ENCODE results near the gene CGAS. TPM values are rescaled to one million over a fixed set of nuclear protein-coding genes. Genes with fewer than 3 reads are reported as not detected.

The CGAS gene
- total and polyA plus RNA-seq, 9 of the 15 experiments (the other 6 are each of a cell fraction or from before 2014, with no cell fraction given): 0.01 to 0.32 (median 0.06) TPM; not detected in 2

DNA sequence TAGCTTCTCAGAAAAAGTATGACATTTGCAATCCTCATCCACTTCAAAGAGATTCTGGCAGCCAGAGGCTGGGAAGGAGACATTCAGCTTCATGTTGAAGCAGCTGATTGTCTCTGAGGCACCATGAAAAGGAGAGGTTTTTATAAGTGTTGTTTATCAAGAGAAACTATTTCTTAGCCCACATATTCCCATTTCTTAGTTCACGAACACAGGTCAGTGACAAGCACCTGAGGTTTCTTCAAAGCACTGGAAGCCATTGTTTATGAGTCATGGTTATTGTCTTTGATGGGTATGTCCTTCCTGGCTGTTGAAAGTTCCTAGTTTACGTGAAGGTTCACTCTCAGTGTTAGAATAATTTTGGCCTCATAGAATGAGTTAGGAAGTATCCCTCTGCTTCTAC is 60.4 kb downstream of the CGAS start:
- FAIRE-seq (peak; percentile 19), DNase-seq (ENCODE audit: extremely low read depth in 1 of 4, low spot score in 3 of 4) (no peak), ATAC-seq (no peak)
- ChIA-PET CTCF (ENCODE audit: low intra/inter-chr PET ratio) (no interaction called here), POLR2A (no interaction called here)
- TF ChIP-seq SIN3A (IDR thresholded peaks at IDR 0.05; ENCODE audit: borderline replicate concordance in 2 of 2, control insufficient read depth in 1 of 2, low read depth in 2 of 2, low read length in 2 of 2) (no peak), ZNF3 (CRISPR knock-in tag; IDR thresholded peaks at IDR 0.05) (no peak), ELF2 (CRISPR knock-in tag; IDR thresholded peaks at IDR 0.05) (no peak), MTA2 (IDR thresholded peaks at IDR 0.05; ENCODE audit: low read depth) (no peak), SMARCE1 (IDR thresholded peaks at IDR 0.05) (no peak), SMARCA5 (IDR thresholded peaks at IDR 0.05) (no peak), PHB2 (IDR thresholded peaks at IDR 0.05; ENCODE audit: low read depth) (no peak), BDP1 (IDR thresholded peaks at IDR 0.05; ENCODE audit: insufficient read depth, insufficient read length) (no peak), KLF16 (IDR thresholded peaks at IDR 0.05) (no peak), TAL1 (IDR thresholded peaks at IDR 0.05) (no peak), ZNF507 (tag; conservative IDR thresholded peaks at IDR 0.05) (no peak), ELF1 (tag; IDR thresholded peaks at IDR 0.05) (no peak), ZFPM2 (CRISPR knock-in tag; IDR thresholded peaks at IDR 0.05) (no peak)
- TF ChIP-seq, protein P1, sequence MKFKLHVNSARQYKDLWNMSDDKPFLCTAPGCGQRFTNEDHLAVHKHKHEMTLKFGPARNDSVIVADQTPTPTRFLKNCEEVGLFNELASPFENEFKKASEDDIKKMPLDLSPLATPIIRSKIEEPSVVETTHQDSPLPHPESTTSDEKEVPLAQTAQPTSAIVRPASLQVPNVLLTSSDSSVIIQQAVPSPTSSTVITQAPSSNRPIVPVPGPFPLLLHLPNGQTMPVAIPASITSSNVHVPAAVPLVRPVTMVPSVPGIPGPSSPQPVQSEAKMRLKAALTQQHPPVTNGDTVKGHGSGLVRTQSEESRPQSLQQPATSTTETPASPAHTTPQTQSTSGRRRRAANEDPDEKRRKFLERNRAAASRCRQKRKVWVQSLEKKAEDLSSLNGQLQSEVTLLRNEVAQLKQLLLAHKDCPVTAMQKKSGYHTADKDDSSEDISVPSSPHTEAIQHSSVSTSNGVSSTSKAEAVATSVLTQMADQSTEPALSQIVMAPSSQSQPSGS (CRISPR knock-in tag; IDR thresholded peaks at IDR 0.05): no peak
- TF ChIP-seq, protein P2, sequence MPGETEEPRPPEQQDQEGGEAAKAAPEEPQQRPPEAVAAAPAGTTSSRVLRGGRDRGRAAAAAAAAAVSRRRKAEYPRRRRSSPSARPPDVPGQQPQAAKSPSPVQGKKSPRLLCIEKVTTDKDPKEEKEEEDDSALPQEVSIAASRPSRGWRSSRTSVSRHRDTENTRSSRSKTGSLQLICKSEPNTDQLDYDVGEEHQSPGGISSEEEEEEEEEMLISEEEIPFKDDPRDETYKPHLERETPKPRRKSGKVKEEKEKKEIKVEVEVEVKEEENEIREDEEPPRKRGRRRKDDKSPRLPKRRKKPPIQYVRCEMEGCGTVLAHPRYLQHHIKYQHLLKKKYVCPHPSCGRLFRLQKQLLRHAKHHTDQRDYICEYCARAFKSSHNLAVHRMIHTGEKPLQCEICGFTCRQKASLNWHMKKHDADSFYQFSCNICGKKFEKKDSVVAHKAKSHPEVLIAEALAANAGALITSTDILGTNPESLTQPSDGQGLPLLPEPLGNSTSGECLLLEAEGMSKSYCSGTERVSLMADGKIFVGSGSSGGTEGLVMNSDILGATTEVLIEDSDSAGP (CRISPR knock-in tag; IDR thresholded peaks at IDR 0.05): no peak
- TF ChIP-seq, protein P3, sequence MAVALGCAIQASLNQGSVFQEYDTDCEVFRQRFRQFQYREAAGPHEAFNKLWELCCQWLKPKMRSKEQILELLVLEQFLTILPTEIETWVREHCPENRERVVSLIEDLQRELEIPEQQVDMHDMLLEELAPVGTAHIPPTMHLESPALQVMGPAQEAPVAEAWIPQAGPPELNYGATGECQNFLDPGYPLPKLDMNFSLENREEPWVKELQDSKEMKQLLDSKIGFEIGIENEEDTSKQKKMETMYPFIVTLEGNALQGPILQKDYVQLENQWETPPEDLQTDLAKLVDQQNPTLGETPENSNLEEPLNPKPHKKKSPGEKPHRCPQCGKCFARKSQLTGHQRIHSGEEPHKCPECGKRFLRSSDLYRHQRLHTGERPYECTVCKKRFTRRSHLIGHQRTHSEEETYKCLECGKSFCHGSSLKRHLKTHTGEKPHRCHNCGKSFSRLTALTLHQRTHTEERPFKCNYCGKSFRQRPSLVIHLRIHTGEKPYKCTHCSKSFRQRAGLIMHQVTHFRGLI (CRISPR knock-in tag; IDR thresholded peaks at IDR 0.05): no peak
- H3K27me3 ChIP-seq (ENCODE audit: control insufficient read depth in 2 of 2, insufficient read depth in 2 of 2, low read length in 2 of 2): no peaks in the 10 kb centered on the region
- H3K9me1 ChIP-seq (ENCODE audit: control insufficient read depth, insufficient read depth, low read length): no peaks in the 10 kb centered on the region
- in situ Hi-C loops (cut with MboI): no loop called here
- no peaks in the 10 kb centered on the region for H4K20me1 ChIP-seq (replicated peaks; ENCODE audit: control insufficient read depth, insufficient read depth, low read length)
- H2AFZ ChIP-seq (ENCODE audit: low read depth, low read length): peak overlapping the region; percentile 1; the same call in 1 of the 2 replicates
- intact Hi-C loops (cut with micrococcal nuclease): no loop called here
- no peaks in the 10 kb centered on the region for H3K36me3 ChIP-seq (ENCODE audit: control insufficient read depth, insufficient read depth, low read length)
- H3K9me3 ChIP-seq (replicated peaks; ENCODE audit: control insufficient read depth, insufficient read depth, low read depth, low read length): no peaks in the 10 kb centered on the region; the same call in 1 of the 2 replicates
- H3K4me3 ChIP-seq: no peak overlapping the region
- no peak overlapping the region for H3K9ac ChIP-seq (ENCODE audit: insufficient read depth in 1 of 2, low read depth in 2 of 2, low read length in 2 of 2)
- H3K79me2 ChIP-seq (ENCODE audit: control insufficient read depth, insufficient read depth, low read length): no peaks in the 10 kb centered on the region
- 81% methylated on average over 2 of the region's 2 CpGs for WGBS (ENCODE audit: insufficient coverage, low coverage, missing lambda C conversion rate)
- peaks cover 7 to 11% of the 10 kb centered on the region in 2 experiments for H3K4me1 ChIP-seq (replicated peaks in 1 of 2; ENCODE audit: control insufficient read depth in 2 of 2, insufficient read depth in 2 of 2, low read length in 2 of 2)
- no peak overlapping the region for H3K4me2 ChIP-seq (ENCODE audit: insufficient read depth, low read length)
- H3K27ac ChIP-seq (ENCODE audit: extremely low read depth, low read depth, low read length): no peak overlapping the region
- BruUV-seq (replicated peaks): no TSS peak

All from K562 (cell line).